HG02588 (cell line): Measurements from ENCODE around the gene TLCD5.

ENCODE experiments used
- ATAC-seq: cut with Tn5 transposase; IDR thresholded peaks from one replicate; pipeline ENCODE4 v1.9.1; 2021; ENCODE audit warnings: mild to moderate bottlenecking, moderate library complexity; ENCODE audit not compliant: unreplicated experiment

The TLCD5 gene

GRCh38 chr11:120307476-120307875 lies 17.6 kb upstream of the TLCD5 start:
- ATAC-seq, result no peak

- ATAC-seq, result no peak
These were observed 17.0 kb upstream of the TLCD5 start for GRCh38 chr11:120308081-120308480.

GRCh38 chr11:120310870-120311269 lies 14.2 kb upstream of the TLCD5 start:
- no peak for ATAC-seq

GRCh38 chr11:120314861-120315260 lies 10.2 kb upstream of the TLCD5 start:
- ATAC-seq, result no peak

GRCh38 chr11:120316880-120317688 lies 8.0 kb upstream of the TLCD5 start:
- no peak for ATAC-seq

GRCh38 chr11:120317689-120318480 lies 7.2 kb upstream of the TLCD5 start:
- ATAC-seq, result no peak

GRCh38 chr11:120318906-120319305 lies 6.2 kb upstream of the TLCD5 start:
- ATAC-seq, result no peak

GRCh38 chr11:120326228-120326627 lies 1.1 kb downstream of the TLCD5 start:
- ATAC-seq, result no peak

GRCh38 chr11:120326845-120327281 lies 1.8 kb downstream of the TLCD5 start:
- no peak for ATAC-seq

- no peak for ATAC-seq
These were observed 2.2 kb downstream of the TLCD5 start for GRCh38 chr11:120327311-120327710.

- no peak for ATAC-seq
These were observed 4.5 kb downstream of the TLCD5 start for GRCh38 chr11:120329556-120329955.

- ATAC-seq, result no peak
These were observed 4.9 kb downstream of the TLCD5 start for GRCh38 chr11:120330045-120330444.

GRCh38 chr11:120331301-120331996 lies 6.3 kb downstream of the TLCD5 start:
- no peak for ATAC-seq

- ATAC-seq, result no peak
These were observed 8.0 kb downstream of the TLCD5 start for GRCh38 chr11:120332822-120333716.

GRCh38 chr11:120333801-120334200 lies 8.7 kb downstream of the TLCD5 start:
- no peak for ATAC-seq

GRCh38 chr11:120334332-120334731 lies 9.2 kb downstream of the TLCD5 start:
- no peak for ATAC-seq

GRCh38 chr11:120334894-120335462 lies 9.9 kb downstream of the TLCD5 start:
- ATAC-seq, result no peak

GRCh38 chr11:120335556-120335907 lies 10.4 kb downstream of the TLCD5 start:
- ATAC-seq, result peak; percentile 16

- ATAC-seq, result peak; percentile 65
These were observed 11.0 kb downstream of the TLCD5 start, which contains the start of gene ARHGEF12 for GRCh38 chr11:120335908-120336640. Gene ARHGEF12 (plus strand): TSS chr11:120336413. CDS start chr11:120337244, 831 bp downstream.
